Loucy (cell line): ENCODE results near the gene SCAMP4.

Experiments used
- H2AFZ ChIP-seq: fragments of 200-600 bp; sonication (generic); 2 replicates; pipeline ENCODE4 v1.6.0; 2016; ENCODE audit warnings: antibody characterized with exemption, mild to moderate bottlenecking, low read length, moderate library complexity
- H3F3A ChIP-seq: fragments of 200-600 bp; 2 replicates; pipeline ENCODE4 v1.6.0; 2016; ENCODE audit warnings: antibody characterized with exemption, low read depth, mild to moderate bottlenecking
- H3K27me3 ChIP-seq: fragments of 200-600 bp; sonication (generic); 2 replicates; pipeline ENCODE4 v1.6.1; 2014; ENCODE audit warnings: low read length, mild to moderate bottlenecking; ENCODE audit not compliant: insufficient read depth, poor library complexity, severe bottlenecking
- H3K36me3 ChIP-seq: fragments of 200-600 bp; sonication (generic); 2 replicates; pipeline ENCODE4 v1.6.1; 2016; ENCODE audit warnings: low read length; ENCODE audit not compliant: insufficient read depth
- H3K4me1 ChIP-seq: fragments of 200-600 bp; sonication (generic); 2 replicates; pipeline ENCODE4 v1.5.1; 2014; ENCODE audit warnings: low read length, mild to moderate bottlenecking; ENCODE audit not compliant: insufficient read depth, poor library complexity, severe bottlenecking
- H3K4me2 ChIP-seq: fragments of 200-600 bp; sonication (generic); 2 replicates; pipeline ENCODE4 v1.6.0; 2014; ENCODE audit warnings: antibody characterized with exemption, low read length, low read depth, mild to moderate bottlenecking; ENCODE audit not compliant: poor library complexity, severe bottlenecking
- H3K4me3 ChIP-seq: fragments of 200-600 bp; sonication (generic); 2 replicates; pipeline ENCODE4 v1.5.1; 2014; ENCODE audit warnings: low read length, mild to moderate bottlenecking, mixed read lengths; ENCODE audit not compliant: poor library complexity, severe bottlenecking
- H3K79me2 ChIP-seq: fragments of 200-600 bp; sonication (generic); 2 replicates; pipeline ENCODE4 v1.6.1; 2014; ENCODE audit warnings: low read length; ENCODE audit not compliant: insufficient read depth
- H3K9ac ChIP-seq: fragments of 200-600 bp; sonication (generic); 2 replicates; pipeline ENCODE4 v1.6.0; 2014; ENCODE audit warnings: mild to moderate bottlenecking, low read depth, low read length, moderate library complexity; ENCODE audit not compliant: poor library complexity, severe bottlenecking
- H3K9me2 ChIP-seq: fragments of 200-600 bp; sonication (generic); replicated peaks from 2 replicates; pipeline ENCODE4 v1.6.1; 2016; ENCODE audit warnings: low read depth, low read length, mixed read lengths
- H3K9me3 ChIP-seq: fragments of 200-600 bp; sonication (generic); 2 replicates; pipeline ENCODE4 v1.6.1; 2014; ENCODE audit warnings: mild to moderate bottlenecking, antibody characterized with exemption, low read length, low read depth; ENCODE audit not compliant: insufficient read depth
- H4K20me1 ChIP-seq: fragments of 200-600 bp; sonication (generic); 2 replicates; pipeline ENCODE4 v1.6.0; 2014; ENCODE audit warnings: antibody characterized with exemption, low read length, mild to moderate bottlenecking; ENCODE audit not compliant: insufficient read depth, poor library complexity, severe bottlenecking
- EZH2phosphoT487 ChIP-seq: fragments of 200-600 bp; IDR thresholded peaks from 2 replicates; pipeline ENCODE4 v1.6.1; 2018; ENCODE audit warnings: antibody characterized with exemption, mild to moderate bottlenecking, moderate library complexity, borderline replicate concordance
- TF ChIP-seq, protein P1 (sequence below): fragments of 200-600 bp; sonication (generic); conservative IDR thresholded peaks from 2 replicates; pipeline ENCODE4 v1.5.1; 2014; ENCODE audit warnings: mild to moderate bottlenecking, antibody characterized with exemption, low read length

SCAMP4 gene

DNA sequence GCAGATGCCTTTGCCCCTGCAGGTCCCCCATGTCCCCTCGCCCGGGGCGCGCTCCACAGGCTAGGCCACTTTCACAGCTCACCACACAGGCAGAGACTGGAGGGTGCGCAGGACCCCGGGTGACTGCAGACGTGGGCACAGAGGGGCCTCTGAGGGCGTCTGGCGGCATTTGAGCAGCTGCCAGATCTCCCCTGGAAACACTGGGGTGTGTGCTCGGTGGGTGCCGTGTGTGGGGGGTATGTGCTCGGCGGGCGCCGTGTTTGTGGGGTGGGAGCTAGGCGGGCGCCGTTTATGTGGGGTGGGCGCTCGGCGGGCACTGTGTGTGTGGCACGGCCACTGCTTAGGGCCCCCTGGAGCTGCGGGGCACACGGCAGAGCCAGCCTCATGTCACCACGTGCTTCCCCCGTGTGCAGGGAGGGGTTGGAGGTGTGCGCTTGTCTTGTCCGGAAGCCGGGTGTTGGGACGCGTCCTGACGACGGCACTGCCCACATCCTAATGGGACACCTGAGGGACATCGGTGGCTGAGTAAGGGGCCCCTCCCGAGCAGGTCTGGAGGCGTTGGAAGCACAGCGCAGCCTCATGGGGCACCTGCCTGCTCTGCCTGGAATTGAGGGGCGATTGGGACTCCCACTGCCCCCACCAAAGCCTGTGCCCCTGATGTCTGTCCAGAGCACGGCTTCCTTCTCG lies 52.5 kb downstream of the SCAMP4 start:
- Histone ChIP-seq H2AFZ (no peak overlapping the region), H3K4me3 (no peak overlapping the region), H3K79me2 (peaks cover 84% of the 10 kb centered on the region), H3K4me2 (no peak overlapping the region), H3F3A (no peaks in the 10 kb centered on the region), H3K9ac (no peak overlapping the region), H3K9me3 (no peaks in the 10 kb centered on the region), H3K27me3 (no peaks in the 10 kb centered on the region), H4K20me1 (peaks cover 53% of the 10 kb centered on the region), H3K9me2 (no peaks in the 10 kb centered on the region), H3K36me3 (peaks cover 7% of the 10 kb centered on the region; the same call in 1 of the 2 replicates), H3K4me1 (no peaks in the 10 kb centered on the region)
- no peak for TF ChIP-seq EZH2phosphoT487
- TF ChIP-seq, protein P1, sequence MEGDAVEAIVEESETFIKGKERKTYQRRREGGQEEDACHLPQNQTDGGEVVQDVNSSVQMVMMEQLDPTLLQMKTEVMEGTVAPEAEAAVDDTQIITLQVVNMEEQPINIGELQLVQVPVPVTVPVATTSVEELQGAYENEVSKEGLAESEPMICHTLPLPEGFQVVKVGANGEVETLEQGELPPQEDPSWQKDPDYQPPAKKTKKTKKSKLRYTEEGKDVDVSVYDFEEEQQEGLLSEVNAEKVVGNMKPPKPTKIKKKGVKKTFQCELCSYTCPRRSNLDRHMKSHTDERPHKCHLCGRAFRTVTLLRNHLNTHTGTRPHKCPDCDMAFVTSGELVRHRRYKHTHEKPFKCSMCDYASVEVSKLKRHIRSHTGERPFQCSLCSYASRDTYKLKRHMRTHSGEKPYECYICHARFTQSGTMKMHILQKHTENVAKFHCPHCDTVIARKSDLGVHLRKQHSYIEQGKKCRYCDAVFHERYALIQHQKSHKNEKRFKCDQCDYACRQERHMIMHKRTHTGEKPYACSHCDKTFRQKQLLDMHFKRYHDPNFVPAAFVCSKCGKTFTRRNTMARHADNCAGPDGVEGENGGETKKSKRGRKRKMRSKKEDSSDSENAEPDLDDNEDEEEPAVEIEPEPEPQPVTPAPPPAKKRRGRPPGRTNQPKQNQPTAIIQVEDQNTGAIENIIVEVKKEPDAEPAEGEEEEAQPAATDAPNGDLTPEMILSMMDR: no peak

DNA sequence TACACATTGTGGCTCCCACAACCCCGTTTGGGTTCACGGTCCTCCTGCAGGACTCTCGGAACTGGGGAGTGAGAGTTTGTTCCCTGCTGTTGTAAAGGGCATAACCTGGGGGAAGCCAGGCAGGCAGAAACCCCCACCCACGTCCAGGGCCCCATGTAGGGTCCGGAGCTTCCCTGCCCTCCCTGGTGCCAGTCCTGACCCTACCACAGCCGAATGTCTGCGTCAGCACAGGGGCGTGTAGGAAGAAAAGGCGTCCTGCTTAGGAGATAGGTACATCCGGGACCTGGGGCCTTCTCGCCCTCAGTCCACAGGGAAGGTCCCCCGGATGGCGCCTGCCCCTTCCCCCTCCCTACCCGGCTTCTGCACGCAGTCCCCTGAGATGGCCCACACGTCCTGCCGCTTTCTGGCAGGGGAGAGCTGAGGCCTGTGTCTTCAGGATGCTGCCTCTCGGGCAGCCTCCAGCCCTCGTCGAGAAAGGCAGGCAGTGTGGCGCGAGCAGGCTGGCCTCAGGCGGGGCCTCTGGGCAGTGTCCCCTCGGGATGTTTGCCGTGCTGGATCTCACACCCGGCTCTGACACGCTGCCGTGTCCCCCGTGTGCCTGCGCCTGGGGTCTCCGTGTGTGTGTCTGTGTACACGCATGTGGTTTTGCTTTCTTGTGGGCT lies 54.9 kb downstream of the SCAMP4 start:
- no peak overlapping the region for H3K4me3 ChIP-seq
- H3K9ac ChIP-seq: no peak overlapping the region
- no peaks in the 10 kb centered on the region for H3K27me3 ChIP-seq
- H4K20me1 ChIP-seq: peaks cover 36% of the 10 kb centered on the region
- no peak overlapping the region for H3K4me2 ChIP-seq
- peaks cover 12% of the 10 kb centered on the region; the same call in 1 of the 2 replicates for H3K36me3 ChIP-seq
- no peak overlapping the region for H2AFZ ChIP-seq
- no peak for TF ChIP-seq EZH2phosphoT487
- TF ChIP-seq, protein P1: no peak
- H3K79me2 ChIP-seq: peaks cover 65% of the 10 kb centered on the region; the same call in 1 of the 2 replicates
- H3K9me2 ChIP-seq: no peaks in the 10 kb centered on the region
- H3K9me3 ChIP-seq: no peaks in the 10 kb centered on the region
- H3F3A ChIP-seq: no peaks in the 10 kb centered on the region
- H3K4me1 ChIP-seq: no peaks in the 10 kb centered on the region

DNA sequence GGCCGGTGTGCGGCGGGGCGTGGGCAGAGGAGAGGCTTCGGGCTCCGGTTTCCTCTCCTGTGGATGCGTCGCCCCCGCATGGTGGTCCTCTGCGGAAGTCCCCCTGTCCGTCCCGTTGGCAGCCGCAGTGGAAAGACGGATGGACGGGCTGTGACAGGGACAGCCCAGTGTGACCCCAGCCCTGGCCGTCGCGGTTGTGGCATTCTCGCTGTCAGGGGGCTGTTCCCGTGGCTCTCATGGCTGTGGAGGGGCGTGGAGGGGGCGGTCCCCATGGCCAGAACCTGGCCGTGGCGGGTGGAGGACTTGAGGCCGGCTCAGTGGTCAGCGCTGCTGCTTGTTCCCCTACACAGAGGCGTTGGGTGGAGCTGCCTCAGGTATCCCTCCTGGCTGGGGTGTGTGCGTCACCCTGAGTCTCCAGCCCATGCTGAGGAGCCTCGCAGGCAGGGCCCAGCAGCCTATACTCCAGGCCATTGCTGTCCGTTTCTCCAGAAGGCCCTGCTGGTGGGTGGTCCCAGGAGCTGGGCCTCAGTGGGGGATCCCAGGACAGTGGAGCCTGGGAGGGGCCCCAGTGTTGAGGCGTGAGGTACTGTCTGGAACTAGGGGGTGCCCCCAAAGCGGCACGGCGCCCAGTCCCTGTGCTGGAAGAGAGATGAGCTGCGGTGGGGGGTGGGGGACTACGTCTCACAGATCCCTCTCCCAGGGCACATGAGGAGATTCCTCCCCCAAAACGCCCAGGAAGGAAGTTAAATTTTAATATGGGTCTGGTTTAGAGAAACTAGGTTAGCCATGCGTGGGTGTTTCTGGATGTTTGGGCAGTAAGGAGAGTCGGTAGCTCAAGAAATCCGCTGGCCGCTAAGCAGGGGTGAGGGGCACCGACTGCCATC lies 56.0 kb downstream of the SCAMP4 start:
- H3K4me1 ChIP-seq: no peaks in the 10 kb centered on the region
- no peaks in the 10 kb centered on the region for H3K9me3 ChIP-seq
- peaks cover 35% of the 10 kb centered on the region for H4K20me1 ChIP-seq
- no peak overlapping the region for H2AFZ ChIP-seq
- no peak for TF ChIP-seq EZH2phosphoT487
- TF ChIP-seq, protein P1: no peak
- no peaks in the 10 kb centered on the region for H3K27me3 ChIP-seq
- no peaks in the 10 kb centered on the region for H3K9me2 ChIP-seq
- peaks cover 12% of the 10 kb centered on the region; the same call in 1 of the 2 replicates for H3K36me3 ChIP-seq
- H3K9ac ChIP-seq: no peak overlapping the region
- no peak overlapping the region for H3K4me2 ChIP-seq
- no peak overlapping the region for H3K4me3 ChIP-seq
- H3K79me2 ChIP-seq: peaks cover 53% of the 10 kb centered on the region; the same call in 1 of the 2 replicates
- H3F3A ChIP-seq: no peaks in the 10 kb centered on the region
